Stimulated activated naive CD8-positive, alpha-beta T cell treated with anti-CD3 and anti-CD28 coated beads, Interleukin-15, amount 100 ng/mL, for 72 hours (primary cell): Measurements from ENCODE around the gene TTN.

Experiments
- ATAC-seq: fragments of 150-1000 bp; cut with Tn5 transposase; 2 replicates; pipeline ENCODE4 v1.10.0; 2021; ENCODE audit warnings: mild to moderate bottlenecking, moderate library complexity
- DNase-seq, 2 donors: peaks; one replicate each; pipeline ENCODE4 v3.0.0; 2021 to 2022
- H3K27ac Mint-ChIP-seq, 2 donors: one replicate each; pipeline ENCODE4 v1.8.0; 2022; ENCODE audit warnings: mild to moderate bottlenecking in 2 of 2, mixed read lengths in 2 of 2, moderate library complexity in 2 of 2
- H3K27me3 Mint-ChIP-seq: one replicate; pipeline ENCODE4 v1.8.0; 2022; ENCODE audit warnings: mixed read lengths
- H3K4me1 Mint-ChIP-seq: one replicate; pipeline ENCODE4 v1.8.0; 2022; ENCODE audit warnings: mild to moderate bottlenecking, mixed read lengths
- H3K4me3 Mint-ChIP-seq, 2 donors: one replicate each; pipeline ENCODE4 v1.8.0; 2022; ENCODE audit warnings: mild to moderate bottlenecking in 2 of 2, mixed read lengths in 2 of 2, moderate library complexity in 1 of 2
- H3K9me3 Mint-ChIP-seq, 2 donors: one replicate each; pipeline ENCODE4 v1.8.0; 2022; ENCODE audit warnings: mixed read lengths in 2 of 2

TTN gene

DNA sequence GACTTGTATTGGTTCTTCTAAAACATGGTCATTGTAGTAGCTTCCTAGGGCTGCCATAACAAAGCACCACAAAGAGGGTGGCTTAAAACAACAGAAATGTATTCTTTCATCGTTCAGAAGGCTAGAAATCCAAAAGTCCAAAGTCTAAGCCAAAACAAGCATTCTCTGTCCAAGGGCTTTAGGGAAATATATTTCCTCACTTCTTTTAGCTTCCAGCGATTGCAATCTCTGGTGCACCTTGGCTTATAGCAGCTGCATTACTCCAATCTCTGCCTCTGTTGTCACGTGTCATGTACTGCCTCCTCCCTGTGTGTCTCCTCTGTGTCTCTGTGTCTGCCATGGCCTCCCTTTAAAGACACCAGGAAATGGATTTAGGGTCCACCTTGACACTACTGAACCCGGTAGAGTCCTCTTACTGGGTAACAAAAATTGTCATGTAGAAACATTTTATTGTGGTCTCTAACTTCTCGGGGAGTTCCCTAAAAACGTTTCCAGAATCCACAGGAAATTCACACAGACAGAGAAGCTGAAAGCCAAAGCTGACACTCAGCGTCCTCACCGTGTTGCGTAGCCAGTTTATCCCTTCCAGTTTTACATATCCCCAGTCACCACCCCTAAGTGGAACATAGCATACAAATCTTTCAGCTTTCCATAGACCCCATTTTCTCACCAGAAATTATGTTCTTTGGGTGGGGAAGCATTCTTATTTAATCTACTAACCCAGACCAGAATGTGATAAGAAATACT, 20.7 kb upstream of the TTN start:
- Mint-ChIP-seq H3K27me3 (no peaks in the 10 kb centered on the region), H3K9me3 (no peaks in the 10 kb centered on the region), H3K4me1 (peaks cover 11% of the 10 kb centered on the region), H3K27ac (no peak overlapping the region), H3K4me3 (no peak overlapping the region)
- no peak for DNase-seq
- ATAC-seq = no peak

DNA sequence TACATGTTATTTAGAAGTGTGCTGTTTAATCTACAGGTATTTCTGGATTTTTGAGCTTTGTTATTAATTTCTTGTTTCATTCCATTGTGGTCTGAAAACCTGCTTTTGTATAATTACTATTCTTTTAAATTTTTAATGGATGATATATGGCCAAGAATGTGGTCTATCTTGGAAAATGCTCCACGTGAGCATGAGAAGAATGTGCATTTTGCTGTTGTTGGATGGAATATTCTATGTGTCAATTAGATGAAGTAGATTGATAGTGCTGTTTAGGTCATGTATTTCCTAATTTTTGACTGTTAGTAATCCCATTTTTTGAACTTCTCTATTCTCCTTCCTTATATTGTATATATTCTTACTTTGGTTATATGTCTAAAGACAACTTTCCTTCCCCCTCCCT, 19.9 kb upstream of the TTN start:
- Mint-ChIP-seq H3K9me3 (no peaks in the 10 kb centered on the region), H3K27ac (no peak overlapping the region), H3K4me3 (no peak overlapping the region), H3K4me1 (peaks cover 11% of the 10 kb centered on the region), H3K27me3 (no peaks in the 10 kb centered on the region)
- ATAC-seq = no peak
- no peak for DNase-seq

DNA sequence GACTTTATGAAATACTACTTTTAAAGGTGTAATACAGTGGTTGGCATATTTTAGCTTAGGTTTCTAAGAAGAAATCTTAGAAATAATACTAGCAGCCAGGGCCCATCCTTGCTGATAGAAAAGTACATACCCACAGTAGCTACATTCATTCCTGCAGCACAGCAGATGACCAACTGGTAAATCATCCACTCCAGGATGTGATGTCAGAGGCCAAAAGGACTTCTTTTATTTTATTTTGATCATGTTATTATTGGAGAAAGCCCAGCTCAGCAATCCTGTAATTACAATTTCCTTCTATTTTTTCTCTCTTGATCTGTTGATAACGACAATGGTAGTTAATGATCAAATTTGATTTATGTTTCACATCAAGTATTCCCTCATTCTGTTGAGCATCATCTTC, 18.0 kb upstream of the TTN start:
- H3K27ac Mint-ChIP-seq = no peak overlapping the region
- H3K4me3 Mint-ChIP-seq = no peak overlapping the region
- H3K27me3 Mint-ChIP-seq = no peaks in the 10 kb centered on the region
- ATAC-seq (no peak), DNase-seq (no peak)
- peaks cover 13% of the 10 kb centered on the region for H3K4me1 Mint-ChIP-seq
- H3K9me3 Mint-ChIP-seq = no peaks in the 10 kb centered on the region

DNA sequence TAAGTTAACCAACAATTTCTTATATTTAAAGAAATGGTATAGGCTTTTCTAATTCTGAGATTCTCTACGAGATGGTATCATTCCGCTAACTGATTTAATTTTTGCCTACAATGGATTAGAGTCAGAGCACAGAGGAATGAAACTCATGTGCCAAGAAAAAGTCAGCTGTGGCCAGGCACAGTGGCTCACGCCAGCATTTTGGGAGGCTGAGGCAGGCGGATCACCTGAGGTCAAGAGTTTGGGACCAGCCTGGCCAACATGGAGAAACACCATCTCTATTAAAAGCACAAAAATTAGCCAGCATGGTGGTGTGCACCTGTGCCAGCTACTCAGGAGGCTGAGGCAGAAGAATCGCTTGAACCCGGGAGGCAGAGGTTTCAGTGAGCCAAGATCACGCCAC, 17.0 kb upstream of the TTN start:
- Mint-ChIP-seq H3K4me3 (no peak overlapping the region), H3K4me1 (peaks cover 12% of the 10 kb centered on the region), H3K9me3 (no peaks in the 10 kb centered on the region), H3K27ac (no peak overlapping the region), H3K27me3 (no peaks in the 10 kb centered on the region)
- DNase-seq (no peak), ATAC-seq (no peak)

DNA sequence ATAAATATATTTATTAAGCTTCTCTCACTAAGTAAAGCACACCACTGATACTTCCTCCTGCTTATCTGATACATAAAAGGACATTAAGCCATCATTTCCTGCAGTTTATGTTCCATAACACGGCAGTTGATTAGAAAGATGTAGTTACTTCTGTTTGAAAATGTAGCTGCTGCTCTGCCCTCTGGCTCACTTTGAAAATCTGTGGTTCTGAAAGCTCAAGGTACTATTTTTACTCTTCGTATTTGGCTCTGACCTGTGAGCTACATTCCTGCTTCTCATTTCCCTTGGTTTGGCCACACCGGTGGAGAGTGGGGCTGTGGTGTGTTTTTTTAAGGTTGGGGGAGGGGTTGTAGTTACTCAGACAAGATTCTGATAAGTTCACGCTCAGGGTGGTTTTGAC, 12.8 kb upstream of the TTN start:
- peak; percentile 55 for ATAC-seq
- Mint-ChIP-seq H3K27ac (peak overlapping the region in 1 of 2 donors; percentile 34), H3K4me3 (peak overlapping the region; percentile 4 to 67), H3K9me3 (no peaks in the 10 kb centered on the region), H3K4me1 (peaks cover 17% of the 10 kb centered on the region), H3K27me3 (no peaks in the 10 kb centered on the region)
- DNase-seq = no peak

DNA sequence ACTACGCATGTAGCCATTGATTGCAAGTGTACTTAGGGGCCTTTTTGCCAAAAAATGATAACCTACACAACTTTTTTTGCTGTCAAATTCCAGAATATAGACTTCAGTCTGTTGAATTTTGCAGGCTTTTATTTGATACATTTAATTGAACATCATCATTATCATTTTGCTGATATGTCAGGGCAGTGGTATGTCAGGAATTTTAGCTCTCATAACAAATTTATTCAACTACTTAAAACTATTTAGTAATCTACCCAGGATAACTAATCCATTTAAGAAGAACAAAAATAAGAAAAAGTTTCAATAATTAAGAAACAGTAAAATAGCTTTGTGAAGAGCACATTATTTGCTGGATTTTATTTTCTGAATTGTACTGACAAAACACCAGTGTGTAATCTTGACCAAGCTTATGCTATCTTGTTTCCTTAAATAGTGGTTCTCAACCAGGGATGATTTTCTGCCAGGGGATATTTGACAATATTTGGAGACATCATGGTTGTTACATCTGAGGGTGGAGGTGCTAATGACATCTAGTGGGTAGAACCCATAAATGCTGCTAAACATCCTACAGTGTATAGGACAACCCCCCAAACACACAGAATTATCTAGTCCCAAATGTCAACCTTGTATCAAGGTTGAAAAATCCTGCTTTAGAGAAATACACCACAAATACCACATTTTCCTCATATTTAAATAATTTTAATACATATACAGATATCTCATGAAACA, 12.1 kb upstream of the TTN start:
- H3K9me3 Mint-ChIP-seq = no peaks in the 10 kb centered on the region
- ATAC-seq (no peak), DNase-seq (no peak)
- no peak overlapping the region for H3K4me3 Mint-ChIP-seq
- no peaks in the 10 kb centered on the region for H3K27me3 Mint-ChIP-seq
- H3K27ac Mint-ChIP-seq = no peak overlapping the region
- peaks cover 17% of the 10 kb centered on the region for H3K4me1 Mint-ChIP-seq

DNA sequence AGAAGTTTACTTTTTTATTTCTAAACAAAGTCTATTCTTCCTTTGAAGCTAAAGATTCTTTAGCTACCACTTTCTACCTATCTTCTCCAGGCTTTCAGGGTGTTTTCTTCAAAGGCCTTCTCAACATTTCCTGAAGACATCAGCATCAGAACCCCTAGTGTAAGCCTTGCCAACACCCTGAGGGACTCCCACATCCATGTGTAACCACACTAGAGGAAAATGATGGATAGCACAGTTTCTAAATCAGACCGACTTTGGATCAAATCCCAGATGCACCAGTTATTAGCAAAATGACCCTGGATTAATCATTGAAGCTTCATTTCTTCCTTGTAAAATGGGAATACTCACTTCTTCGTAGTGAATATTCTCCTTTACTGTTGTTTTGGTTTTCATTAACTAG, 4.7 kb upstream of the TTN start:
- Mint-ChIP-seq H3K27me3 (no peaks in the 10 kb centered on the region), H3K9me3 (no peaks in the 10 kb centered on the region), H3K27ac (no peak overlapping the region), H3K4me1 (no peaks in the 10 kb centered on the region), H3K4me3 (no peak overlapping the region)
- no peak for DNase-seq
- no peak for ATAC-seq

DNA sequence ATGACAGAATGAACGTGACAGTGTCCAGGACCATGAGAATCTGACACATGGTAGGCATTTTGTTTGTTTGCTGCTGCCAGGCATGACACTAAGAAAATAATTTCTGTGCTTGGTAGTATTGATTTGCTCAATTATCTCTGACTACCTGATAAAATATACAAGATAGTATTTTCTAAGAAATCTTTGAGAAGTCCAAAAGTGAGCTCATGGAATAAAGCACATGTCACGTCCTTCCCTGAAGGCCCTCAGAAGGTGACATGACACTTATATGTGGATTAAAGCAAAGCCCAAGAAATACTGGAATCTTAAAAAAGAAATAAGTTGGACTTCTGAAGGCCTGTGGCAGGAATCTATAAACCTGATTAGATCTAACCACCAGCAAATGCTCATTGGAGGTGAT, 3.8 kb upstream of the TTN start:
- no peak overlapping the region for H3K27ac Mint-ChIP-seq
- no peaks in the 10 kb centered on the region for H3K9me3 Mint-ChIP-seq
- H3K27me3 Mint-ChIP-seq = no peaks in the 10 kb centered on the region

DNA sequence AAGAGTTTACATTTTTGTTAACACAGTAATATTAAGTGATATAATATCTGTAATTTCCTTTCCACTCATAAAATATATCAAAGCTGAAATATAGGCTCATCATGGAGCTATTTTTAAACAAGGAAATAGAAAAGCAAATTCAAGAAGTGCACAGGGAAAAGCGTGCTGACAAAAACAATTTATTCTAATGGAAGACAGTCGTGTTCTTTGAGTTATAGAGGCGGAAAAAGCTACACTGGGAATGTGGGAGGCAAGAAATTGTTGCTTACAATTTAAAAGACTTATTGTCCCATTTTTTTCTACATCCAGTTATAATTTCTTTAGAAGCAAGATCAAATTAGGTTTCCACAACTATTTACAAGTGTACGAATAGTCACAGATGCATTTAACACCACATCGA, 3.2 kb upstream of the TTN start:
- H3K27ac Mint-ChIP-seq = no peak overlapping the region
- no peaks in the 10 kb centered on the region for H3K9me3 Mint-ChIP-seq
- DNase-seq (no peak), ATAC-seq (no peak)
- no peak overlapping the region for H3K4me3 Mint-ChIP-seq
- H3K4me1 Mint-ChIP-seq = no peaks in the 10 kb centered on the region
- no peaks in the 10 kb centered on the region for H3K27me3 Mint-ChIP-seq

More for the DNA sequence above, 3.8 kb upstream of the TTN start:
- no peak for DNase-seq
- H3K4me1 Mint-ChIP-seq = no peaks in the 10 kb centered on the region
- ATAC-seq = no peak
- H3K4me3 Mint-ChIP-seq = no peak overlapping the region

DNA sequence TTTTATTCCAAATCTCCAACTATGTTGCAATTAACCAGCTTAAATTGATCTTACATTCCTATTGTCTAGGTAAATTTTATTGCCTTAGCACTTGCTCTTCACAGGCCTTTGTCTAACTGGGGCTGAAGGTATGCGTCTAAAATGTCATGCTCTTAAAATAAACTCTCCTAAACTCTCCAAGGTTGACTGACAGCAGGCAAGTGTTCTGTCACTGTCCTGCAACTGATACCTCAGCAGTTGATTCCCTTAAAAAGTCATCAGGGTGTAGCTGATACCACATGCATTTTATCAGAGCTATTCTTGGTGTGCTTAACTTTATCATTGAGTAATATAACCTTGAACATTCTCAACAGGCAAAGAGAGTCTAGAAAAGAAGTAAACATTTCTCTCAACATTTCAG, 680 bp downstream of the TTN start:
- no peak for ATAC-seq
- Mint-ChIP-seq H3K9me3 (no peaks in the 10 kb centered on the region), H3K4me1 (no peaks in the 10 kb centered on the region), H3K27ac (no peak overlapping the region), H3K4me3 (no peak overlapping the region), H3K27me3 (no peaks in the 10 kb centered on the region)
- no peak for DNase-seq

DNA sequence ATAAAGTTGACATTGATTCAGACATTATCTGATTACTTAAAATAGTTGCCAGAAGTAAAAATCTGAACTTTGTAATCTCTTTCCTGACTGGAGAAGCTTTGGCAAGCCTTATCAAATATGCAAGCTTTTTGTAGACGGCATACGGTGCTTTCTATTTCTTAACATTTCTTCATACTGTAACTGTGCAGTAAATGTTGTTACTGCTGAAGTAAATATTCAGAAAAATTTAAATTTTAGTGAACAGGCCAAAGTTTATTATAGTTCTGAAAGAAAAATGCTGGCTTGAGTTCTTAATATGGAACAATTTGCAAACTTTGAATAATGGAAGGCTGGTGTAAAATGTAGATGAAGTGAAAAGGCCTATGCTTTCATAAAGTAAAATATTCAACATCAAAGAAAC, 1.8 kb downstream of the TTN start:
- no peak for ATAC-seq
- H3K4me3 Mint-ChIP-seq = no peak overlapping the region
- DNase-seq = no peak
- no peak overlapping the region for H3K27ac Mint-ChIP-seq
- H3K9me3 Mint-ChIP-seq = no peaks in the 10 kb centered on the region
- H3K4me1 Mint-ChIP-seq = no peaks in the 10 kb centered on the region
- no peaks in the 10 kb centered on the region for H3K27me3 Mint-ChIP-seq

DNA sequence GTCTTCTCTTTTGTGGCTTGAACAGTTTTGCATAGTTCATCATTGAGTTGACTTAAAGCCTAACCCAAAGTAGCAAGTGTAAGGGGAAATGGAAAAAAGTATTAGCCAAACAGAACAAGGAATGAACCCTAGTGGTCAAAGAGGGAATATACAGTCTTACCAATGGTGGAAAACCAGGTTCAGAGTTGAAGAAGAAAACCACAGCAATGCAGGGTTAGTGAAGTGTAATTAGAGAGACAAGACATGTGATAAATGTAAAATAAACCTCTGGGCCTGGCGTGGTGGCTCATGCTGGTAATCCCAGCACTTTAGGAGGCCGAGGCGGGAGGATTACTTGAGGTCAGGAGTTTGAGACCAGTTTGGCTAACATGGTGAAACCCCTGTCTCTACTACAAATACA, 2.4 kb downstream of the TTN start:
- H3K4me1 Mint-ChIP-seq = no peaks in the 10 kb centered on the region
- no peak overlapping the region for H3K27ac Mint-ChIP-seq
- H3K27me3 Mint-ChIP-seq = no peaks in the 10 kb centered on the region
- H3K4me3 Mint-ChIP-seq = no peak overlapping the region
- no peak for DNase-seq
- no peaks in the 10 kb centered on the region for H3K9me3 Mint-ChIP-seq
- ATAC-seq = no peak

DNA sequence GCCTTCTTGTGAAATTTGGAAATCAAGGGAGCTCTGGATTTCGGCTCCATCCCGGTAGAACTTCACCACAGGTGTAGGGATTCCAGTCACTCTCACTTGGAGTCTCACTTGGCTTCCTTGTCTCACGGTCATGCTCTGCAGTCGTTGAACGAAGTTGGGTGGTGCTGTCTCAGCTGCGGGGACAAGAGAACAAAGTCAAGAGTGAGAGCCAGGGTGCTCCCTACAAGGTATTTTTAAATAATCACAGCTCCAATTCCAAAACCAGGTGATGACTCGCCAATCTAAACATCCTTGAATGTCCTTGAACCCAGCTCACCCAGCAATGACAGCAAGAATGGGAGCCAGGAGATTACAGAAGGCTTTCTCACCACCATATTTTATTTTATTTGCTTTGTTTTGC, 6.7 kb downstream of the TTN start:
- no peaks in the 10 kb centered on the region for H3K9me3 Mint-ChIP-seq
- DNase-seq = no peak
- no peak for ATAC-seq
- H3K27ac Mint-ChIP-seq = no peak overlapping the region
- no peaks in the 10 kb centered on the region for H3K27me3 Mint-ChIP-seq
- no peak overlapping the region for H3K4me3 Mint-ChIP-seq
- no peaks in the 10 kb centered on the region for H3K4me1 Mint-ChIP-seq

DNA sequence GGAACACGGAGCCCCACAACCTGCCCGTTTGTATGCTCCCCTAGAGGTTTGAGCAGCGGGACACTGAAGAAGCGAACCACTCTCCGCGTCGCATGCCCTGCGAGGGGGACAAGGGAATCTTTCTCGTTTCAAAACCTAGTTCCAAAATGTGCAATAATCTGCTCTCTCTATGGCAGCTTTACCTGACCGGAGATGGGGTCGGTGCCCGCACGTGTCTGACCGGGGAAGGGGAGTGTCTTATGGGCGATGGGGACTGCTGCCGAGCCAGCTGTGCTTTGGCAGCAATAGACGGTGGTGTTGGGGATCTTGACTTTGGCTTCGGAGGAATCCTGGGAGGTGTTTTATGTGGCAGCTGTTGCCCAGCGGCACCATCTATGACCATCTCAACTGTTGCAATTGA, 7.9 kb downstream of the TTN start:
- H3K4me3 Mint-ChIP-seq = no peak overlapping the region
- ATAC-seq (no peak), DNase-seq (no peak)
- H3K4me1 Mint-ChIP-seq = no peaks in the 10 kb centered on the region
- no peaks in the 10 kb centered on the region for H3K27me3 Mint-ChIP-seq
- H3K27ac Mint-ChIP-seq = peak overlapping the region in 1 of 2 donors; percentile 30
- H3K9me3 Mint-ChIP-seq = no peaks in the 10 kb centered on the region

DNA sequence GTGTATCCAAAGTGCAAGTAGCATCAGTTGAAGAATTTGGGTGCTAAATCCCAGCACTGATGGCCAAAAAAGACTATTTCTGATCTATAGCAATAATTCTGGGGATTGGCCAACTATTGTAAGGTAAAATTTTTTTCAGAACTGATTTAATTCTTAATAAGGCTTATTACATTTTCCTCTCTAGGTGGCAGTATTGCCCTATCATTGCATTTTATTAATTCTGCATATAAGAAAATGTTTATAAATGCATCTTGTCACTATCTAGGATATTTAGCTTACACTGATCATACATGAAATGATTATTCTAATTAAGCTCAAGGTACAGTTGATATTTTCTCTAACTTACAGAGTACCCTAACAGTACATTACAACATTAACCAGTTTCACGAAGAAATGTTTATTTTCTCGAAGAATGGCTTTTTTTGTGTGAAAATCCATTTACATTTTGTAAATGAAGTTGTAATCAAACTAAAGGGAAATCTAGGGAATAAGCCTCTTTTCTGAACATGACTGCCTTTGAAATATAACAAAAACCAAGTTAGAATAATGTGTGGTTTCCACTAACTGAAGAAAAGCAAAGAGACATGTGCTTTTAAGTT, 11.0 kb downstream of the TTN start:
- H3K4me1 Mint-ChIP-seq = no peaks in the 10 kb centered on the region
- DNase-seq (no peak), ATAC-seq (no peak)
- no peak overlapping the region for H3K27ac Mint-ChIP-seq
- no peaks in the 10 kb centered on the region for H3K9me3 Mint-ChIP-seq
- H3K4me3 Mint-ChIP-seq = no peak overlapping the region
- no peaks in the 10 kb centered on the region for H3K27me3 Mint-ChIP-seq

DNA sequence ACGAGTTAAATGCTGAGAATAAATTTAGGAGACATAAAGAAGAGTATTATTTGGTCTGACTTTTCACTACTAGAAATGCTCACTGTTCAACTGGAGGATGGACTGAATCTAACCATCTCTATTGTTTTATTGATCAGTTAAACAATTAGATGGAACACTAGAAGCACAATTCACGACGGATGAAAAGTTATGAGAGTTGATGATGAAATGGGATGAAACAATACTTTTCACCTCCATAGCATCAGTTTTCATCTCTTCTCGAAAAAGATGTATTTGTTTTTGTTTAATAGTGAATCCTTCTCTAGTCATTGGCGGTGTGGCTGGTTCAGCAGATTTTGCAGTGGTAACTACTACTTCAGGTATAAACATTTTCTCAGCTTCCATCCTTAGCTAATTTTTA, 19.3 kb downstream of the TTN start:
- ATAC-seq (no peak), DNase-seq (no peak)
- no peak overlapping the region for H3K27ac Mint-ChIP-seq
- no peak overlapping the region for H3K4me3 Mint-ChIP-seq
- H3K9me3 Mint-ChIP-seq = no peaks in the 10 kb centered on the region
- no peaks in the 10 kb centered on the region for H3K27me3 Mint-ChIP-seq
- peaks cover 6% of the 10 kb centered on the region for H3K4me1 Mint-ChIP-seq
